Measurements from ENCODE around the gene CACNA1A. TPM values are rescaled to one million over a fixed set of nuclear protein-coding genes. Genes with fewer than 3 reads are reported as not detected.

The CACNA1A gene
- 83.9 TPM for total RNA-seq

GRCh38 chr19:13506471-13506820 is at the start of gene CACNA1A:
Gene CACNA1A (minus strand): TSS chr19:13506479. CDS start chr19:13506224, 255 bp downstream.

